Cerebellar cortex (tissue), 1 donor: ENCODE results near the gene WFDC10B.
"Not testable (repeated sequence)": the region's sequence is repeated elsewhere in the genome, so short reads cannot be mapped to it uniquely, and the experiment has no call there.

ENCODE experiments used
- DNase-seq: peaks from one replicate; pipeline ENCODE4 v3.0.0-alpha.2; 2015; ENCODE audit warnings: low spot score

WFDC10B gene

GRCh38 chr20:45704969-45705637 is at the start of gene WFDC10B:
WFDC10B (minus strand) TSS chr20:45705019; CDS start chr20:45685992, 19,027 bp downstream.
- DNase-seq: no peak

- DNase-seq: no peak
Observed at GRCh38 chr20:45752746-45753145, 47.9 kb upstream of the WFDC10B start.

GRCh38 chr20:45751721-45752120 is 46.9 kb upstream of the WFDC10B start:
- no peak for DNase-seq

GRCh38 chr20:45745015-45745414 is 40.2 kb upstream of the WFDC10B start:
- DNase-seq: no peak

- DNase-seq: no peak
Observed at GRCh38 chr20:45742596-45742995, 37.8 kb upstream of the WFDC10B start.

GRCh38 chr20:45735988-45736387 is 31.2 kb upstream of the WFDC10B start:
- DNase-seq: no peak

GRCh38 chr20:45735552-45735951 is 30.7 kb upstream of the WFDC10B start:
- no peak for DNase-seq

- no peak for DNase-seq
Observed at GRCh38 chr20:45732199-45732598, 27.4 kb upstream of the WFDC10B start.

GRCh38 chr20:45727044-45727443 is 22.2 kb upstream of the WFDC10B start:
- DNase-seq: no peak

- no peak for DNase-seq
Observed at GRCh38 chr20:45725134-45725533, 20.3 kb upstream of the WFDC10B start.

GRCh38 chr20:45722047-45722446 is 17.2 kb upstream of the WFDC10B start, which contains the start of gene SPINT4:
SPINT4 (plus strand) TSS chr20:45722347; CDS start chr20:45722368, 21 bp downstream.
- DNase-seq: no peak

- not testable (repeated sequence) for DNase-seq
Observed at GRCh38 chr20:45716141-45716688, 11.4 kb upstream of the WFDC10B start.

- no peak for DNase-seq
Observed at GRCh38 chr20:45701873-45702272, 2.9 kb downstream of the WFDC10B start, which contains the start of gene WFDC13. WFDC13 (plus strand) TSS chr20:45702038; CDS start chr20:45702124, 86 bp downstream.

GRCh38 chr20:45701104-45701503 is 3.7 kb downstream of the WFDC10B start:
- DNase-seq: no peak

- no peak for DNase-seq
Observed at GRCh38 chr20:45695496-45695895, 9.3 kb downstream of the WFDC10B start.

- DNase-seq: not testable (repeated sequence)
Observed at GRCh38 chr20:45693346-45693745, 11.5 kb downstream of the WFDC10B start.

- DNase-seq: no peak
Observed at GRCh38 chr20:45685896-45686295, 18.9 kb downstream of the WFDC10B start.

GRCh38 chr20:45679650-45680049 is 25.2 kb downstream of the WFDC10B start:
- DNase-seq: no peak

- DNase-seq: no peak
Observed at GRCh38 chr20:45672765-45673164, 32.1 kb downstream of the WFDC10B start.

GRCh38 chr20:45670139-45670538 is 34.7 kb downstream of the WFDC10B start, which contains the start of gene WFDC11:
WFDC11 (minus strand) TSS chr20:45670239; CDS start chr20:45650600, 19,639 bp downstream.
- DNase-seq: no peak

- not testable (repeated sequence) for DNase-seq
Observed at GRCh38 chr20:45657038-45657437, 47.8 kb downstream of the WFDC10B start.

GRCh38 chr20:45651726-45652125 is 53.1 kb downstream of the WFDC10B start:
- not testable (repeated sequence) for DNase-seq

GRCh38 chr20:45649312-45649863 is 55.4 kb downstream of the WFDC10B start:
- DNase-seq: no peak
